D721Med (cell line): ENCODE data around the gene CNOT9.

Source experiments
- DNase-seq: peaks from one replicate; pipeline ENCODE4 v3.0.0; 2011; ENCODE audit warnings: low spot score; ENCODE audit not compliant: insufficient read length
- FAIRE-seq: peaks from 2 replicates; lab custom pipeline; 2011; peaks lifted over from hg19 to GRCh38; lab: Jason Lieb, UNC
- CTCF ChIP-seq: IDR thresholded peaks from 2 replicates; pipeline ENCODE4 v1.5.1; 2012; ENCODE audit warnings: mild to moderate bottlenecking, control low read depth; ENCODE audit not compliant: insufficient read depth; ENCODE audit errors: missing control alignments

Gene CNOT9

GRCh38 chr2:218626369-218626768 is 57.7 kb downstream of the CNOT9 start:
- no peak for TF ChIP-seq CTCF
- no peak for FAIRE-seq

GRCh38 chr2:218627939-218628338 is 59.3 kb downstream of the CNOT9 start:
- FAIRE-seq (no peak), DNase-seq (no peak)
- TF ChIP-seq CTCF, result no peak

More at GRCh38 chr2:218626369-218626768, 57.7 kb downstream of the CNOT9 start:
- DNase-seq, result no peak

GRCh38 chr2:218631837-218632236 is 63.2 kb downstream of the CNOT9 start:
- FAIRE-seq, result no peak
- TF ChIP-seq CTCF, result no peak
- no peak for DNase-seq

- FAIRE-seq (no peak), DNase-seq (no peak)
- TF ChIP-seq CTCF, result no peak
Observed at GRCh38 chr2:218635719-218636118, 67.1 kb downstream of the CNOT9 start.

- no peak for TF ChIP-seq CTCF
- no peak for DNase-seq
- FAIRE-seq, result no peak
Observed at GRCh38 chr2:218638372-218638771, 69.7 kb downstream of the CNOT9 start.

- FAIRE-seq (no peak), DNase-seq (no peak)
- TF ChIP-seq CTCF, result no peak
Observed at GRCh38 chr2:218642121-218642656, 73.5 kb downstream of the CNOT9 start.

- FAIRE-seq, result no peak
- no peak for DNase-seq
- no peak for TF ChIP-seq CTCF
Observed at GRCh38 chr2:218642786-218643185, 74.1 kb downstream of the CNOT9 start.
